NCI-H2029 treated with DMSO at 0.1 percent for 48 hours (cell line): ENCODE results near the gene GPR180.

ENCODE experiments used
- DNase-seq: peaks from one replicate; lab custom pipeline; 2025; lab: John Stamatoyannopoulos, UW

The GPR180 gene

DNA sequence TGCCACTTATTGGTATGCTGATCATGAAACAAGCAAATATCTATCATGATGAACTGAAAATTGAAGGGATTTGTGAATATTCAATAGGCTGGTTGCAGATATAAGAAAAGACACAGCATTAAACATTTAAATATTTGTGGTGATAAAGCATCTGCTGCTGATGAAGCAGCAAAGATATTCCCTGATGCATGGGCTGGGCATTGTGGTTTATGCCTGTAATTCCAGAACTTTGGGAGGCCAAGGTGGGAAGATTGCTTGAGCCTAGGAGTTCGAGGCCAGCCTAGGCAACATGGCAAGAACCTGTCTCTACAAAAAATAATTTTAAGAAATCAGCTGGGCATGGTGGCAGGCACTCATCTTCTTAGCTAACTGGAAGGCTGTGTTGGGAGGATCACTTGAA lies 54.5 kb downstream of the GPR180 start:
- no peak for DNase-seq

DNA sequence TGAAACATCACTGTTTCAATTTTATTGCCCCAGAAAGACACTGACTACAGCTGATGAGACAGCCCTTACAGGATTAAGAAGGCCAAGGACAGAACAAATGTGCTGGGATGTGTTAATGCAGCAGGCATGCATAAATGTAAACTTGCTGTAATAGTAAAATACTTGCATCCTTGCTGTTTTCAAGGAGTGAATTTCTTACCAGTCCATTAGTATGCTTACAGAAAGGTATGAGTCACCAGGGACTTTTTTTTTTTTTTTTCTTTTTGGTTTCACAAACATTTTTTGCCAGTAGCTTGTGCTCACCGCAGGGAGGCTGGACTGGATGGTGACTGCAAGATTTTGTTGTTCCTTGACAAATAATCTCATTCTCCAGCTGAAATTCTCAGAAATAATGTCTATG lies 55.1 kb downstream of the GPR180 start:
- no peak for DNase-seq

DNA sequence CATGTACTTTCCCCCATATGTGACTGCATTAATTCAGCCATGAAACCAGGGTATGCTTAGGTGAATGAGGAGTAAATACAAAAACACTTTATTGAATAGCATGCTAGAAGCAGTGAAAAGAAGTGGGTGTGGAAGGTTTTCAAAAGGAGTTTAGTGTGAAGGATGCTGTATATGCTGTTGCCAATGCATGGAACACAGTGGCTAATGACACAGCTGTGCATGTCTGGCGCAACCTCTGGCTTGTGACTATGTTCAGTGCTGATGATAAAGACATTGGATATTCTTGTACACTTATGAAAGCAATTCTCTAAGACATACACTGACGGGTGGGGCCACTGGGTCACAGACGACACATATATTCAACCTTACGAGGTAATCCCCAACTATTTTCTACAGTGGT lies 55.5 kb downstream of the GPR180 start:
- DNase-seq, result no peak

DNA sequence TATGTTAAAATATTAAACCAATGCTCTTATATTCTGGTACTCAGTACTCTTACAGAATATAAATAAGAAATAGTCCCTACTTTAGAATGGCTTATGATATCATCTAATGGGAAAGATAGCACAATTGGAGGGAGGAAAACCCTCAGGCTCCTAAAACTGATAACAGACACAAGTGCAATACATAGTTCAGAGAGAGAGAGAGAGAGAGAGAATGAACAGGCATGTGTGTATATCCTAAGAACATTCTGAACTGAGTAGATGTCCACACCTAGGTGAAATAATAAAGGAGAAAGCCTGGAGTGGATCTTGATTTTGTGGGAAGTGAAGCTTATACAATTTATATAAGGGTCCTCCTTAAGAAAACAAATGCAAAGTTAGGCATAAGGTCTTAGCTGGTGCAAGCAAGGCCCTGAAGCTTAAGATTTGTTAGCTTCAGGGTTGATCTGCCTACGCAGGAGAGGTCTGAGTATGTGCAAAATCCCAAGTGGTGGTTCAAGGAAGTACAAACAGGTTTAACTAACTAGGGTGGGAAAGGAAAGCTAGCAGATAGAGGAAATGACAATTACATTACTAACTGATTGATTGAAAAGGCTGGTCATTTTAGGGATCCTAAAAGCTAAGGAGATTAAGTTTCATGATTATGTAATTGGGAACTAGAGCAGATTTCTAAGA lies 57.4 kb downstream of the GPR180 start:
- DNase-seq, result no peak

DNA sequence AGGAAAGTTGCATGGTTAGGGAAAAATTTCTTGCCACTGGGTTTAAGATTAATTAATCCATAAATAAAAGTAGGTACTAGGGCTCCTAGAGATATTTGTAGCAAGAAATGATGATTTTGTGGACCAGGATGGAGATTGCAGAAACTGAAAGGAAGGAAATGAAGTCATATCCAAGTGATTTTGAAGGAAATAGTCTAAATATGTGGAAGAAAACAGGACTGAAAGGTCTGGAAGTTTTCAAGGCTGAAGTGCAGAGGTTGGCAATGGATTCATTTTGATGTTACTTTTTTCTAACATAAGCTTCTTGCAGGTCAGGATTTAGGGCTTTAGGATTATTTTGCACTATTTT lies 57.9 kb downstream of the GPR180 start:
- DNase-seq, result no peak

DNA sequence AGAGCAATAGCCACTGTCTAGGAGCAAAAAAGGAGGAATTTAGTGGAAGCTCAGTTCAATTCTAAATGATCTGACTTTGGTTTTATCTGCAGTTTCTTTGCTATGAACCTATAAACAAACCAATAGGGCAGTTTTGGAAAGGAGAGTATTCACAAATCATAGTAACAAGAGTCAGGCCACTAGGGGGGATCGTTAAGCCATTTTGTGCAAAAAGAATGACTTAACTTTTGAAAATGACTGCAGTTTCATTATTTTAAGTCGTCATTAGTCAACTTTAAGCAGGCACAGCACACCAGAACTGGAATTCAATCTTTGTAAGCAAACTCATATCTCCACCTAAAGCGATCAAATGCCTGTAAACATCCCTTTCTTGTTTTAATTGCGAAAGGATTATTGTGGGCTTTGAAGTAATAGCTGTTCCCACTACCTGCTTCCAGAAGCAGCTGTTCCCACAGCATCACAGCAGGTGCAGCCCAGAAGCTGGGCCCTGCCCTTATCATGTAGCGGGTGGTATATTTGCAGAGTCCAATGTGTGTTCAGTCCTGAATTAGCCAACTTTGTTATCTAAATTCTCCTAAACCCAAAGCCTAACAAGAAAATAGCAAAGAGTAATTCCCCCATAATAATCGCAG lies 59.2 kb downstream of the GPR180 start:
- DNase-seq, result no peak

DNA sequence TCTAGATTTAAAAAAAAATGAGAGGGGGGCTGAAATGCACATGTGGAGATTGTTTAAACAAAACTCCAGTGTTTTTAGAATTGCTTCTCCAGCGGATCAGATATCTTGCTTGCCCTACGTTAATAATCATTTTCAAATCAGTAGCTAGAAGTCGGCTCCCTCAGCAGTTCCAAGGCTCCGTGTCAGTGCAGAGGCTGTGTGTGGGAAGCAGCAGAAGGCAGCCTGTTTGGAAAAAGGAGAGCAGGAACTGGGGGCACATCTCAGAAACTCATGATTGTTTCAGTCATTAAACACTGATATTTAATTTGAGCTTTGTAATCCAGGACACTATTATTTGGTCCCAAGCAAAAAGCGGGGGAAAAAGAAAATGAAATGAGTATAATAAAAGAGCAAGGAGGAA lies 59.7 kb downstream of the GPR180 start:
- no peak for DNase-seq

DNA sequence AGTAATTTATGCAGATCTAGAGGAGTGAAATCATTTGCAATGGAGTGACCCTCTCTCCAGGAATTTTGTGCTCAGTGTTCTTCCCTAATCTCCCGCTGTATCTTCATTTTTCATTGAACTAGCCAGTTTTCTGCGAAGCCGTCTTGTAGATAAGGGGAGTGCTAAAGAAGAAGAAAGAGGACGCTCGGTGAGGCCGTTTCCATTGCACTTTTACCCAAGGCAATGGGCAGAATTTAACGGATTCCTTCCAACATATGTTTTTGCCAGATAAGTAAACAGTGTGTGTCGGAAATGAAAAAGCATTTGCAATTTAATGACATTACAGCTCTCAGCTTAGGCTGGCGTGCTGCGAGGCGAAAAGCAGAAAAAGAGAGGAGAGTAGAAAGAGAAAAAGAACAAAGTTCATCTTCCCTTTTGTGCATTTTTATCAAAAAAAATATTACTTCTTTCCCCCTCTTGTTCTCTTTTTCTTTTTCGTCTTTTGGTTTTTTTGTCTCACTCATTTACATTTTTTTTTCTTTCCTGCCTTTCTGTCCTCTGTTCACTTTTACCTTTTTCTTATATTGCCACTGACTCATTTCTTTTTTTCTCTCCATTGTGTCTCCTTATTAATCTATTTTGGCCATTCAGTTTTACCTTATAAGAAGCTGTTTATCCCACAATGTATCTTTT lies 60.8 kb downstream of the GPR180 start:
- DNase-seq, result no peak

DNA sequence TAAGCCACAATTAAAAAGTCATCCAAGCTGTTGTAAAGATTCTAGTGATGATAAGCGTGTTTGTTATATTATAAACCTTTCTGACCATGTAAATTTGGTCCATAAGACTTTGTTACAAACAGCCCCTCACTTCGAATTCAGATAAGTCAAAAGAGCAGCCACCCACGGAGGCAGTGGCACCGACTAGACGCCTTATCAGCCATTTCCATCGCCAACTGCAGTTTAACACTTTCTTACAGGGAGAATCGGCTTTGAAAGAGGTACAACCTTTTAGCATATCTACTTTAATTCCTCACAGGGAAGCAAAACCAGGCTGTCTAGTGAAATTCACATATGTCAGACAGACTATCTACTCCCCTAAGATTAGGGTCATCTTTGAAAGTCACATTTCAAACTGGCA lies 63.2 kb downstream of the GPR180 start:
- no peak for DNase-seq

DNA sequence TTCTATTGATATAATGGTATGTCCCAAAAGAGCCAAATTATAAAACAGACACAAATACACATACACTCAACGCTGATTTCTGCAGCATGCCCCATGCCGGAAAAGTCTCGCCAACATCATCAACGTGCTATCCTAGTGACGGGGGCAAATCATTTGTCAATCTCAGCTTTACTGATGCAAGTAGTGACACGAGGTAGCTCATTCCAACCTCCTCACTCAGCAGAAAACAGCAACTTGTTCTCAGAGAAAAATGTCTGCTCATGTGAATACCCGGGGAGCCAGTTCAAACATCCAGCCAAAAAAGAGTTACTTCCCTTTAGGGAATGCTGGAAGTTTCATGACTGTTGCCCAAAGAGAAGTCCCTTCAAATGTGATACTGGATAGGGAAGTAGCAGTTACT lies 64.4 kb downstream of the GPR180 start:
- DNase-seq, result no peak

DNA sequence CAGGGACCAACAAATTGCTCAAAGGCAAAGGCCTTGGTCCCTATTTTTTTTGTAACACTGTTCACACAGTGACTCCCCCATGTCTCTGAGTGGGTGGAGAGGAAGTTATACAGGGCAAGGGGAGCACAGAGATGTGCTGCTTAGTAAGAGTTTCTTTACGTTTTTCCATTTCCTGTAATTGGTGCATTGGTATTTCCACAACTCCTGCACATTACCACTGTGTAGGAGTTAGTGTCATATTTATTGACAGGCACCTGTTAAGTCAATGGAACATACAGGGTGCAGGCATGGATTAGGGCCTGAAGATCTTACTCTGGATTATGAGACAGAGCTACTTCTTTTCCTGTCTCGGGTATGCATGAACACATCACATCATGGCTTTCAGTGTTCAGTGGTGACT lies 65.5 kb downstream of the GPR180 start:
- no peak for DNase-seq

DNA sequence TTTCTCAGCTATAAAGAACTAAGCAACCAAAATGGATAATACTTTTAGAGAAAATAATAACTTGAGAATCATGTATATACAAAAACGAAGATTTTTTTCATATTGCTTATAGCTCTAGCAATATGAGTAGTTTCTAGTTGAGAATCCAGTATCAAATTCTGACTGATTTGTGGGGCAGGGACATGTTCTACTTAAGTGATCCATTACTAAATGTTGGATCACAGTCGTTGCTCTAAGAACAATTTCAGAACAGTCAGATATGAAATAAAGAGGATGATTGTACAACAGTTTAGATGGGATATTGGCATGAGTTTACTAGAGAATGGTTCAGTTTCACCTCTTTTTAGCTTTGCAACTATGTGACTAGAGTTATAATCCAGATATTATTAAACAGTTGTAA lies 70.7 kb downstream of the GPR180 start:
- DNase-seq, result no peak

DNA sequence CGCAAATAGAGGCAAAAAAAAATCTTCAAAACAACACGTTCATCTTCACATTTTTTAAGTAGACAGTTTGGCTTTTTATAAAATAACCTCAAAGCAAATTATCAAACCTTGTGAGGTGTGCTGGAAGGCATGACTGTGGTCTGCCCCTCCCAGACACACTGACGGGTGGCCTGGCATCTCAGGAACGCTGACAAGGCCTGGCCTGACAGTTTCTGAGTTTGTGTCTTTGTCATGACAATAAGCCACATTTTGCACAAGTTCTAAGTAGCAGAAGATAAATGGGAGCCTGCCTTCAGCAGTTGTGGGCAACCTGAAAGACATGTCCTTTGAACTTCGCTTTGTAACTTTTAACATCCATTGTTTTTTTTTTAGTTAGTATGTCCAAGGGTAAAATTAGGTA lies 72.2 kb downstream of the GPR180 start:
- DNase-seq, result no peak

DNA sequence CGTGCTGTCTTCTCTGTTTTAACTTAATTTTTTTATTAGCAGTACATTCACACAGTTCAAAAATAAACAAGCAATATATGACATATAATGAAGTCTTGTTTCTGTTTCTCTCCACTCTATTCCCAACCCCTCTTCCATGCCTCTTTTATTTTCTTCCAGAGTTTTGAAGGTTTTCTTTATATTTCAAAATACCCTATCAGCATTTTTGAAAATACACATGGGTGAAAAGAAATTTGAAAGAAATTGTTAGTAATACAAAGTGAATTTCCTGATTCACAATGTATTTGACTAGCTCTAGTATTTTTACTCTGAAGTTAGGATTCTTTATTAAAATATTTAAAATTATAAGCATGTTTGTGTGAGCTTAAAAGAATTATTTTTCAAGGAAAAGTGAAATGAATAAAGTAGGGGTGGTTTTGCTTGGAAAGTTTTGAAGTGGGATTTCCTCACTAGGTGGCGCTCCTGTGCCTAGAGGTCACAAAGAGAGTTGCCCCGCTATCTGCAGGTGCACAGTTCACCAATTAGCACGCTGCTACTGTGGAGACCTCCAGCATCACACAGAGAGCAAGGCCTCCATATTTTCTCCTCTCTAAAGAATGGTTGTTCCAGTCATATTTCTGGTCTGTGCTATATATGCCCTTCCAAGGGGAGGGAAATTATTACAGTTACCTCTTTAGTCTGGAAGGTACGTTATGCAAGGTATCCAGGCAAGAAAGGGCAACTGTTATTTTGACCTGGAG lies 73.1 kb downstream of the GPR180 start:
- DNase-seq, result peak; percentile 1

DNA sequence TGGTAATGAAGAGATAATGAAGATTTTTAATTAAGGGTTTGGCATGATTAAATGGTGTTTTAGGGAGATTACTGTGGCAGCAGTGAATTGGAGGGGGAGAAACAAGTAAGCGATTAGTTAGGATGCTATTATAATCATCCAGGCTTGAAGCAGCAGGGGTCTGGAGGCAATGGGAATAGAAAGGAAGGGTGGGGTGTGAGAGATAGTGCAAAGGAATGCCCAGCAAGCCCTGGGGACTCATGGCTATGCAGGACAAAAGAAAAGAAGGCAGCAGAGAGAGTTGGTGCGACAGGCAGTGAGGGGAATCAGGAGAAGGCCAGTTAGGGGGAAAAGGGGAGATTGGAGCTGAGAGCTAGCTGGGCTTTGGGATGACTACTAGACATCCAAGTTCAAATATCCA lies 76.1 kb downstream of the GPR180 start:
- DNase-seq, result no peak

DNA sequence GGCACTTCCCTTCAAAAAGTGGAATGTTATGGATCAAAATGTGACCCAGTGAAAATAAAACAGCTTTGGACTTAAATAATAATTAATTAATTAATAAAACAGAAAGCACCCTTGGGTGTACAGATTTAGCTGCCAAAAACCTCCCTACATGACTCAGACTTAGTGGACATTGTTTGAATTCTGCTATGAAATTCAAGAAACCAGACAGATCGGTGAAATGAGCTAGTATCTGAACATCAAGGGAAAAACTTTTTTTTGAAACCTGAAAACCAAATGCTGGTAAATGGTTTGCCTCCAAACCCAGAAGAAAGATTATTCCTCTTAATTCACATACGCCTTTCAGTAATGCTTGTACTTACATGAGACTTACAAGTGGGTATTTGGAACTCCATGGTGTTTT lies 77.2 kb downstream of the GPR180 start:
- DNase-seq, result no peak

DNA sequence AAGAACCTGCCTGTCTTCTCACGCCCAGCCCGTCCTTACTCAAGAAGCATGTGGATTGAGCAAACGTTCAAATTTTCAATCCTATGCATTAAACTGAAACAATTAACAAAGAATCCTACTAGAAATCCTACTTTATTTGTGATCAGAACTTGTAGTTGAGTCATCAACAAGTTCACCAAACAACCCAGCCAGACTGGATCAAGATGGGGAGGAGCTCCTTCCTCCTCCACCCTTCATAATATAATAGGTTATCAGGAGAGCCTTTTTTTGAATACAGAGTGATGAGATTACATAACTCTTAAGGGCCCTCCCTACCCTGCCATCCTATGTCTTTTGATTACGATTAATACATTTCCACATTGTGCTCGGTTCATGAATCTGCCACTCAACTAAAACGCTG lies 78.0 kb downstream of the GPR180 start:
- DNase-seq, result no peak

DNA sequence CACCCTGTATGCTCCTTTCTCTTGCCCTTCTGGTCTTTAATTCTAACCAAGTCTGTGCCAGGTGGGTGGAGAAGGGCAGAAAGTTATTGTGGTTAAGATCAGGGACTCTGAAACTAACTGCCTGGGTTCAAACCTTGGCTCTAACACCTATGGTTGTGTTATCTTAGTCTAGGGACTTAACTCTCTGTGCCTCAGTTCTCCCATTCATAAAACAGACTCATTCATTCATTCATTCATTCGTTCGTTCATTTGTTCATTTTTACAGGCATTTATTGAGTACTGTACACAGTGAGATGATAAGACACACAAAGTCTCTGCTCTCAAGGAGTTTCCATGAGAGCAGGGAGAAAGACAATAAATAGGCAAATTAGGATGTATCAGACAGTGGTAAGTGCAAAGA lies 80.6 kb downstream of the GPR180 start:
- no peak for DNase-seq

DNA sequence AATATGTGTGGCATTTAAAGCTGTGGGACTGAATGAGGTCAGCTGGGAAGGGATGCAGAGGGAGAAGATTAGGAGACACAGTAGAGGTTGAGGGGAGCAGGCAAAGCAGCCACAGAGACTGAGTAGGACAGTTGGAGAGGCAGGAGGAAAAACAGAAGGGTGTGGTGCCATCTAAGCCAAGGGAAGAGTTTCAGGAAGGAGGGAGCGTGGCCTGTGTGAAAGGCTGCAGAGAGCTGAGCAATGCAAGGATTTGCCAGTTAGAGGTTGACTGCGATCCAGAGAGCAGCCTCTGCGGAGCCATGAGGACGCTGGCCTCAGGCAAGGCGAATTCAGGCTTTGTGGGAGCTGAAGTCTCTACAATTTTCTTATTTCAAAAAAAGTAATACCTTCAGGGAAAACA lies 81.8 kb downstream of the GPR180 start:
- no peak for DNase-seq
